Cardiac muscle cell (in vitro differentiated cells and primary cell): Measurements from ENCODE around the gene VIL1. TPM values are rescaled to one million over a fixed set of nuclear protein-coding genes. Genes with fewer than 3 reads are reported as not detected.

Source experiments
- DNase-seq, 2 donors: peaks; one replicate each; pipeline versions ENCODE4 v3.0.0 to v3.0.0-alpha.2; 2010 to 2017; ENCODE audit warnings: low read depth in 1 of 2, low spot score in 1 of 2
- H3K27ac ChIP-seq: fragments of 200-600 bp; sonication (generic); 2 replicates; pipeline ENCODE4 v1.5.1; 2016
- H3K27me3 ChIP-seq: fragments of 200-600 bp; sonication (generic); 2 replicates; pipeline ENCODE4 v1.6.0; 2016; ENCODE audit warnings: control low read depth
- H3K36me3 ChIP-seq: fragments of 200-600 bp; sonication (generic); 2 replicates; pipeline ENCODE4 v1.5.1; 2016; ENCODE audit warnings: control low read depth
- H3K4me1 ChIP-seq: fragments of 200-600 bp; sonication (generic); 2 replicates; pipeline ENCODE4 v1.8.1; 2017; ENCODE audit warnings: low read depth, mild to moderate bottlenecking, mixed run types
- H3K4me3 ChIP-seq: fragments of 200-600 bp; sonication (generic); 2 replicates; pipeline ENCODE4 v1.5.1; 2016; ENCODE audit warnings: mild to moderate bottlenecking
- H3K9me3 ChIP-seq: fragments of 200-600 bp; sonication (generic); 2 replicates; pipeline ENCODE4 v1.5.1; 2017; ENCODE audit warnings: low read depth, mild to moderate bottlenecking, control low read depth
- polyA plus RNA-seq: library from polyadenylated mRNA; unstranded; fragments of >200 nt; fragmentation: Nextera tagmentation; extraction: Ambion mirVana; gene quantifications from 2 replicates; pipeline ENCODE4 v1.2.1, GENCODE V29; 2016
- total RNA-seq: library from RNA; depleted of rRNA; stranded (reverse); fragments of >200 nt; gene quantifications from 2 replicates; pipeline ENCODE4 v1.2.3, GENCODE V29; 2016
- TF ChIP-seq, protein P1 (sequence below): IDR thresholded peaks from 2 replicates; pipeline ENCODE4 v1.5.1; 2012; ENCODE audit warnings: low read depth, mild to moderate bottlenecking, low read length

Gene VIL1
- total and polyA plus RNA-seq, 2 experiments from 2014 or later, result 0.63 to 0.65 TPM

DNA sequence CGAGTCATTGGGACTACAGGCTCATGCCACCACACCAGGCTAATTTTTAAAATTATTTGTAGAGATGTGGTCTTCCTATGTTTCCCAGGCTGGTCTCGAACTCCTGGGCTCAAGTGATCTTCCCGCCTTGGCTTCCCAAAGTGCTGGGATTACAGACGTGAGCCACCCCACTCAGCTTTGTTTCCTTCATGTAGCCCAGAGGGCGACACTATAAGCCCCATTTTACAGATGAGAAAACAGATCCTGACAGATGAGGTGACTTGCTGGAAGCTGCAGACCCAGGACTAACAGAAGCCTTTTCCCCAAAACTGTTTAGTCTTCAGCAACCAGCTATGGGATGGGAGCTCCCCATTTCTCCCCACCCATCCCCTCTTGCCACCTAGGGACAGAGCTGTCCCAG is 26.5 kb upstream of the VIL1 start:
- Histone ChIP-seq H3K27ac (no peak overlapping the region), H3K9me3 (no peaks in the 10 kb centered on the region), H3K4me1 (no peaks in the 10 kb centered on the region), H3K36me3 (no peaks in the 10 kb centered on the region), H3K27me3 (no peaks in the 10 kb centered on the region), H3K4me3 (no peak overlapping the region)
- no peak for DNase-seq
- TF ChIP-seq, protein P1, sequence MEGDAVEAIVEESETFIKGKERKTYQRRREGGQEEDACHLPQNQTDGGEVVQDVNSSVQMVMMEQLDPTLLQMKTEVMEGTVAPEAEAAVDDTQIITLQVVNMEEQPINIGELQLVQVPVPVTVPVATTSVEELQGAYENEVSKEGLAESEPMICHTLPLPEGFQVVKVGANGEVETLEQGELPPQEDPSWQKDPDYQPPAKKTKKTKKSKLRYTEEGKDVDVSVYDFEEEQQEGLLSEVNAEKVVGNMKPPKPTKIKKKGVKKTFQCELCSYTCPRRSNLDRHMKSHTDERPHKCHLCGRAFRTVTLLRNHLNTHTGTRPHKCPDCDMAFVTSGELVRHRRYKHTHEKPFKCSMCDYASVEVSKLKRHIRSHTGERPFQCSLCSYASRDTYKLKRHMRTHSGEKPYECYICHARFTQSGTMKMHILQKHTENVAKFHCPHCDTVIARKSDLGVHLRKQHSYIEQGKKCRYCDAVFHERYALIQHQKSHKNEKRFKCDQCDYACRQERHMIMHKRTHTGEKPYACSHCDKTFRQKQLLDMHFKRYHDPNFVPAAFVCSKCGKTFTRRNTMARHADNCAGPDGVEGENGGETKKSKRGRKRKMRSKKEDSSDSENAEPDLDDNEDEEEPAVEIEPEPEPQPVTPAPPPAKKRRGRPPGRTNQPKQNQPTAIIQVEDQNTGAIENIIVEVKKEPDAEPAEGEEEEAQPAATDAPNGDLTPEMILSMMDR, result no peak

DNA sequence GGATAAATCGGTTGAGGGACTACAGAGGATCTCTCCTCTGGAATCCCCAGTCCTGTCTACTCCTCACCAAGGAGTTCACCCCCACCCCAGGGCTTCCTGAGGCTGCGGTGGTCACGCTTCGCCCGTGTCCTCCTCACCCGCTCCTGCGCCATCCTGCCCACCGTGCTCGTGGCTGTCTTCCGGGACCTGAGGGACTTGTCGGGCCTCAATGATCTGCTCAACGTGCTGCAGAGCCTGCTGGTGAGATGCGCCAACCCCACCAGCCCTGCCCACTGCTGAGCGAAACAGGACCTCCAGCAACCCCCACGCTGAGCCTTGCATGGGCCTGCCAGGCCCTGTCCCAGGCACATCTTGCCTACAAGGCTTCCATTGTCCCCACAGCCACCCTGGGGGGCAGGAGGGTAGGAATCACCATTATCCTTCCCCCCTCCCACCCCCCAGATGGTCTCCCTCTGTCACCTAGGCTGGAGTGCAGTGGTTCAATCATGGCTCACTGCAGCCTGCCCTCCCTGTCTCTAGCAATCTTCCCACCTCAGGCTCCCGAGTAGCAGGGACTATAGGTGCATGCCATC is 25.9 kb upstream of the VIL1 start:
- Histone ChIP-seq H3K9me3 (no peaks in the 10 kb centered on the region), H3K36me3 (no peaks in the 10 kb centered on the region), H3K4me3 (no peak overlapping the region), H3K27me3 (no peaks in the 10 kb centered on the region), H3K4me1 (no peaks in the 10 kb centered on the region), H3K27ac (no peak overlapping the region)
- DNase-seq, result no peak
- TF ChIP-seq, protein P1, result no peak

GRCh38 chr2:218393750-218394290 is 25.1 kb upstream of the VIL1 start:
- DNase-seq, result no peak
- TF ChIP-seq, protein P1, result no peak
- no peaks in the 10 kb centered on the region for H3K4me1 ChIP-seq
- H3K9me3 ChIP-seq, result no peaks in the 10 kb centered on the region
- no peak overlapping the region for H3K27ac ChIP-seq
- H3K27me3 ChIP-seq, result no peaks in the 10 kb centered on the region
- no peak overlapping the region for H3K4me3 ChIP-seq
- H3K36me3 ChIP-seq, result no peaks in the 10 kb centered on the region

GRCh38 chr2:218394298-218395089 is 24.4 kb upstream of the VIL1 start:
- no peak for DNase-seq
- H3K4me1 ChIP-seq, result no peaks in the 10 kb centered on the region
- H3K9me3 ChIP-seq, result no peaks in the 10 kb centered on the region
- H3K27ac ChIP-seq, result no peak overlapping the region
- TF ChIP-seq, protein P1, result no peak
- H3K36me3 ChIP-seq, result no peaks in the 10 kb centered on the region
- H3K27me3 ChIP-seq, result no peaks in the 10 kb centered on the region
- H3K4me3 ChIP-seq, result no peak overlapping the region

DNA sequence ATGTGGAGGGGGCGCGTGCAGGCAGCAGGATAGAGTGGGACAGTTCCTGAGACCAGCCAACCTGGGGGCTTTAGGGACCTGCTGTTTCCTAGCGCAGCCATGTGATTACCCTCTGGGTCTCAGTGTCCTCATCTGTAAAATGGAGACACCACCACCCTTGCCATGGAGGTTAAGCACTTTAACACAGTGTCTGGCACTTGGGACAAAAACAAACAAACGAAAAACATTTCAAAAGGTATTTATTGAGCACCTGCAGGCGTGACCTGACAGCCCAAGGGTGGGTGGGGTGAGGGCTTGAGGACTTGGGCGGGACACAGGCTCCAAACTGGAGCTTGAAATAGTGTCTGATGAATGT is 23.9 kb upstream of the VIL1 start:
- H3K9me3 ChIP-seq, result no peaks in the 10 kb centered on the region
- H3K36me3 ChIP-seq, result no peaks in the 10 kb centered on the region
- no peak overlapping the region for H3K27ac ChIP-seq
- H3K27me3 ChIP-seq, result no peaks in the 10 kb centered on the region
- no peak for DNase-seq
- H3K4me1 ChIP-seq, result no peaks in the 10 kb centered on the region
- TF ChIP-seq, protein P1, result no peak
- no peak overlapping the region for H3K4me3 ChIP-seq
